AG08396 (cell line): ENCODE measurements around the gene PPP2CA.
"Not testable (repeated sequence)": the region's sequence is repeated elsewhere in the genome, so short reads cannot be mapped to it uniquely, and the experiment has no call there.

ENCODE experiments used
- DNase-seq: peaks from one replicate; pipeline ENCODE4 v3.0.0; 2012; ENCODE audit warnings: low spot score, mixed read lengths

Gene PPP2CA

GRCh38 chr5:134245101-134245604, 19.3 kb upstream of the PPP2CA start:
- DNase-seq: no peak

GRCh38 chr5:134242146-134242545, 16.3 kb upstream of the PPP2CA start:
- DNase-seq: peak; percentile 82

- peak; percentile 47 for DNase-seq
Observed at GRCh38 chr5:134240421-134240962, 14.6 kb upstream of the PPP2CA start.

- no peak for DNase-seq
Observed at GRCh38 chr5:134236820-134237219, 10.9 kb upstream of the PPP2CA start.

GRCh38 chr5:134236318-134236717, 10.4 kb upstream of the PPP2CA start:
- no peak for DNase-seq

GRCh38 chr5:134228624-134229023, 2.8 kb upstream of the PPP2CA start:
- DNase-seq: no peak

- no peak for DNase-seq
Observed at GRCh38 chr5:134227776-134228175, 1.9 kb upstream of the PPP2CA start.

GRCh38 chr5:134227259-134227658, 1.4 kb upstream of the PPP2CA start:
- DNase-seq: no peak

- DNase-seq: no peak
Observed at GRCh38 chr5:134226441-134227192, 744 bp upstream of the PPP2CA start.

GRCh38 chr5:134224888-134225779, 739 bp downstream of the PPP2CA start:
- DNase-seq: peak; percentile 63

GRCh38 chr5:134223406-134224248, 2.2 kb downstream of the PPP2CA start:
- DNase-seq: no peak

GRCh38 chr5:134221690-134222089, 4.2 kb downstream of the PPP2CA start:
- not testable (repeated sequence) for DNase-seq

GRCh38 chr5:134215757-134216156, 10.1 kb downstream of the PPP2CA start:
- no peak for DNase-seq

- not testable (repeated sequence) for DNase-seq
Observed at GRCh38 chr5:134211263-134212031, 14.4 kb downstream of the PPP2CA start.

GRCh38 chr5:134209477-134210245, 16.2 kb downstream of the PPP2CA start:
- DNase-seq: no peak

GRCh38 chr5:134207696-134208095, 18.2 kb downstream of the PPP2CA start:
- no peak for DNase-seq

GRCh38 chr5:134206627-134207160, 19.2 kb downstream of the PPP2CA start:
- DNase-seq: no peak

- no peak for DNase-seq
Observed at GRCh38 chr5:134204575-134204974, 21.3 kb downstream of the PPP2CA start.

GRCh38 chr5:134203630-134204029, 22.2 kb downstream of the PPP2CA start:
- no peak for DNase-seq

GRCh38 chr5:134195666-134196065, 30.2 kb downstream of the PPP2CA start:
- DNase-seq: no peak
